ENCODE measurements around the gene OR10P1. TPM values are rescaled to one million over a fixed set of nuclear protein-coding genes. Genes with fewer than 3 reads are reported as not detected.

Gene OR10P1
- total RNA-seq, 1 donor from 2014 or later = not detected

GRCh38 chr12:55686366-55687010 is 49.8 kb downstream of the OR10P1 start:
- Histone ChIP-seq H3K36me3 (peaks cover 35% of the 10 kb centered on the region), H3K9me3 (replicated peaks) (no peaks in the 10 kb centered on the region), H3K4me3 (no peak overlapping the region), H3K27ac (replicated peaks) (no peak overlapping the region), H3K27me3 (ENCODE audit: low read depth) (no peaks in the 10 kb centered on the region), H3K4me1 (peaks cover 20% of the 10 kb centered on the region)
- no peak for DNase-seq
- intact Hi-C loops (cut with micrococcal nuclease) = no loop called here
- TF ChIP-seq CTCF (IDR thresholded peaks at IDR 0.05; ENCODE audit: borderline replicate concordance) = no peak

Other genes starting within 250 kb of the OR10P1 start
- gene OR6C65, start 236.4 kb upstream of the OR10P1 start, total RNA-seq = not detected
- not detected for gene OR6C76, start 210.6 kb upstream of the OR10P1 start, total RNA-seq
- gene OR6C2, start 192.8 kb upstream of the OR10P1 start, total RNA-seq = not detected
- not detected for gene OR6C70, start 166.8 kb upstream of the OR10P1 start, total RNA-seq
- not detected for gene OR6C68, start 144.5 kb upstream of the OR10P1 start, total RNA-seq
- gene OR6C4, start 87.3 kb upstream of the OR10P1 start, total RNA-seq = not detected
- gene OR2AP1, start 64.4 kb upstream of the OR10P1 start, total RNA-seq = not detected
- 520 TPM for gene ITGA7, start 71.0 kb downstream of the OR10P1 start, total RNA-seq
- 109 TPM for gene BLOC1S1, start 79.2 kb downstream of the OR10P1 start, total RNA-seq
- 12.2 TPM for gene RDH5, start 83.5 kb downstream of the OR10P1 start, total RNA-seq
- gene CD63, start 92.1 kb downstream of the OR10P1 start, total RNA-seq = 705 TPM
- 15.6 TPM for gene GDF11, start 106.2 kb downstream of the OR10P1 start, total RNA-seq
- gene SARNP, start 180.8 kb downstream of the OR10P1 start, total RNA-seq = 53.2 TPM
- gene ORMDL2, start 181.1 kb downstream of the OR10P1 start, total RNA-seq = 13.3 TPM
- gene DNAJC14, start 192.7 kb downstream of the OR10P1 start, total RNA-seq = 18.6 TPM
- gene MMP19, start 206.0 kb downstream of the OR10P1 start, total RNA-seq = 2.2 TPM